Neutrophil (primary cell): ENCODE data around the gene RFTN1.

Source experiments
- H3K27ac ChIP-seq: fragments of 200-600 bp; sonication (generic); 2 replicates; pipeline ENCODE4 v1.5.1; 2016; ENCODE audit warnings: mild to moderate bottlenecking, moderate library complexity
- H3K27me3 ChIP-seq: fragments of 200-600 bp; sonication (generic); 2 replicates; pipeline ENCODE4 v1.6.0; 2016; ENCODE audit warnings: mild to moderate bottlenecking
- H3K36me3 ChIP-seq: fragments of 200-600 bp; sonication (generic); 2 replicates; pipeline ENCODE4 v1.5.1; 2017
- H3K4me1 ChIP-seq, 2 experiments: fragments of 200-600 bp in 1 of 2; sonication (generic) in 1 of 2; 1 replicate in 1 of 2; 2 replicates in 1 of 2; pipeline versions ENCODE4 v1.5.1 to v1.6.1; 2013 to 2016; ENCODE audit warnings: low read depth in 1 of 2, low read length in 1 of 2, mild to moderate bottlenecking in 1 of 2, moderate library complexity in 1 of 2; ENCODE audit not compliant: control insufficient read depth in 1 of 2, insufficient read depth in 1 of 2
- H3K4me3 ChIP-seq, 2 experiments: fragments of 200-600 bp in 1 of 2; sonication (generic) in 1 of 2; 1 replicate in 1 of 2; 2 replicates in 1 of 2; pipeline ENCODE4 v1.5.1; 2013 to 2016; ENCODE audit warnings: low read depth in 1 of 2, low read length in 1 of 2, mild to moderate bottlenecking in 1 of 2, moderate library complexity in 1 of 2
- H3K9me3 ChIP-seq: fragments of 200-600 bp; sonication (generic); 2 replicates; pipeline ENCODE4 v1.5.1; 2016
- TF ChIP-seq, protein P1 (sequence below): fragments of 200-600 bp; sonication (generic); IDR thresholded peaks from 2 replicates; pipeline ENCODE4 v1.5.1; 2016; ENCODE audit warnings: antibody characterized with exemption

The RFTN1 gene

DNA sequence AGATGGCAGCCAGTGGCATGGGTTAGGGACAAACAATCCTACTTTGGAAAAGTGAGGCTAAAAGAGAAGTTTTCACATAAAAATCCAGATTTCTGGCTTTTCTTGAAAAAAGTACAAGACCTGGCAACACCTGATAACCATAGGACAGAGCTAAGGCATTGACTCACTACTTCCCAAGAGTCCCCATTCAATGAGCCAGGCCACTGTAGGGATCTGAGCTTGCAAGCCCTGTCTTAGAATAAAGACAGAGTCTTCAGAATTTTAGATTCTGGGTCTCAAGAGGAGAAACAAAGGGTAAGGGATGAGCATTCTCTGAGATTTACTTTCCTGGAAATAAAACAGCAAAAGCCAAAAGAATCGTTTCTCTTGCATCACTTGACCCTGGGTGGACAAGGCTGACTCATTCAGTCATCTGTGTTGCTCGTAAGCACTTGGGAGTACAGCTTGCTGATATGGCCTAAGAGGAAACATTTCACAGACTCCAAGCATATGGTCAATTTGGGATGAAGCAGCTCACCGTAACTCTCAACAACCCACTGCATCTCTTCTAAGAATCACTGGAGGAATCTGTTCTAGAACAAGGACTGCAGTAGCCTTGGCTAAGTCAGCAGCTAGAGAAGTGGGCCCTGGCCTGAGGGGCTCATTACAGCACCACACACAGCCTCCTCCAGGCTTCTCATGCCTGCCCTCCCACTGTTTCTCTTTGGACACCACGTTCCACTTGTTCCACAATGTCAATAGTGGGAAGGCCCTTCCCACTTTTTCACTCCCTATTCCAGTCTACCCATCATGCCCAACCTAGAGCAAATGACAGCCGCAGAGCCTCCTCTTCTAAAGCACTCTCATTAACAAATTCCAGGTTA lies 86.2 kb downstream of the RFTN1 start:
- Histone ChIP-seq H3K9me3 (no peaks in the 10 kb centered on the region), H3K27me3 (no peaks in the 10 kb centered on the region), H3K4me1 (no peaks in the 10 kb centered on the region), H3K27ac (no peak overlapping the region), H3K36me3 (no peaks in the 10 kb centered on the region), H3K4me3 (no peak overlapping the region)
- TF ChIP-seq, protein P1, sequence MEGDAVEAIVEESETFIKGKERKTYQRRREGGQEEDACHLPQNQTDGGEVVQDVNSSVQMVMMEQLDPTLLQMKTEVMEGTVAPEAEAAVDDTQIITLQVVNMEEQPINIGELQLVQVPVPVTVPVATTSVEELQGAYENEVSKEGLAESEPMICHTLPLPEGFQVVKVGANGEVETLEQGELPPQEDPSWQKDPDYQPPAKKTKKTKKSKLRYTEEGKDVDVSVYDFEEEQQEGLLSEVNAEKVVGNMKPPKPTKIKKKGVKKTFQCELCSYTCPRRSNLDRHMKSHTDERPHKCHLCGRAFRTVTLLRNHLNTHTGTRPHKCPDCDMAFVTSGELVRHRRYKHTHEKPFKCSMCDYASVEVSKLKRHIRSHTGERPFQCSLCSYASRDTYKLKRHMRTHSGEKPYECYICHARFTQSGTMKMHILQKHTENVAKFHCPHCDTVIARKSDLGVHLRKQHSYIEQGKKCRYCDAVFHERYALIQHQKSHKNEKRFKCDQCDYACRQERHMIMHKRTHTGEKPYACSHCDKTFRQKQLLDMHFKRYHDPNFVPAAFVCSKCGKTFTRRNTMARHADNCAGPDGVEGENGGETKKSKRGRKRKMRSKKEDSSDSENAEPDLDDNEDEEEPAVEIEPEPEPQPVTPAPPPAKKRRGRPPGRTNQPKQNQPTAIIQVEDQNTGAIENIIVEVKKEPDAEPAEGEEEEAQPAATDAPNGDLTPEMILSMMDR = no peak

DNA sequence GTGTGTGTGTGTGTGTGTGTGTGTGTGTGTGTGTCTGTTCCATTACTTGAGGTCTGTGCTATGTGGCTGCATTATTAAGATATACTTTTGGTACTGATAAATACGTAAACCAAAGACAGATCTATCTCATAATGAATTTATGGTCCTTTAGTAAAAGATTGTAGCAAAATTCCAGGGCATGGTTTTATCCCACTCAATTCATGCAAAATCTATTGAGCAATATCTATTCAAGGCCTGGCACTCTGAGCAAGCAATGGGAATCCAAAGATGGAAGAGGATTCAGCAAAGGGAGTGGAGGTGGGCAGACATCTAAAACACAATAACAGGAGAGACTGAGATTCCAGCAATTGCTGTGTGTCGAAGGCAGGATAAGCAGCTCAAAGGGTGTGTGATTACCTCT lies 86.8 kb downstream of the RFTN1 start:
- Histone ChIP-seq H3K36me3 (no peaks in the 10 kb centered on the region), H3K27ac (no peak overlapping the region), H3K9me3 (no peaks in the 10 kb centered on the region), H3K27me3 (no peaks in the 10 kb centered on the region), H3K4me3 (no peak overlapping the region), H3K4me1 (no peaks in the 10 kb centered on the region)
- TF ChIP-seq, protein P1 = no peak

DNA sequence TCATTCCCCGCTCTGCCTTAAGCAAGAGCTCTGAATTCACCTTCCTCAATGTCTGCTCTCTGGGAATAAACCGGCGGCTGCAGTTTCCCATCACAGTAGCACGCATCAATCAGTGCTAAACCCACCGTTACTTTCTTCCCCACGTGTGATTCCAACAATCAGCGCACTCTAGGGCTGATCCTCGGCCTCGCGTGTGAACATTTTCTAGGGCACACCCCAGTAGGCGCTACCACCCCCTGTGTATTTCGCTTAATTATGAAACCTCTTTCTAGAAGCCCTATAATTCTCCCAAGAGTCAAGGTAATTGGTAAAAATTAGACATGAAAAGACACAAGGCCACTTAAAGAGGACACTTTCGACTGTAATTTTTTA lies 87.5 kb downstream of the RFTN1 start:
- TF ChIP-seq, protein P1 = no peak
- H3K4me3 ChIP-seq = no peak overlapping the region
- no peak overlapping the region for H3K27ac ChIP-seq
- H3K9me3 ChIP-seq = no peaks in the 10 kb centered on the region
- no peaks in the 10 kb centered on the region for H3K4me1 ChIP-seq
- no peaks in the 10 kb centered on the region for H3K27me3 ChIP-seq
- no peaks in the 10 kb centered on the region for H3K36me3 ChIP-seq

DNA sequence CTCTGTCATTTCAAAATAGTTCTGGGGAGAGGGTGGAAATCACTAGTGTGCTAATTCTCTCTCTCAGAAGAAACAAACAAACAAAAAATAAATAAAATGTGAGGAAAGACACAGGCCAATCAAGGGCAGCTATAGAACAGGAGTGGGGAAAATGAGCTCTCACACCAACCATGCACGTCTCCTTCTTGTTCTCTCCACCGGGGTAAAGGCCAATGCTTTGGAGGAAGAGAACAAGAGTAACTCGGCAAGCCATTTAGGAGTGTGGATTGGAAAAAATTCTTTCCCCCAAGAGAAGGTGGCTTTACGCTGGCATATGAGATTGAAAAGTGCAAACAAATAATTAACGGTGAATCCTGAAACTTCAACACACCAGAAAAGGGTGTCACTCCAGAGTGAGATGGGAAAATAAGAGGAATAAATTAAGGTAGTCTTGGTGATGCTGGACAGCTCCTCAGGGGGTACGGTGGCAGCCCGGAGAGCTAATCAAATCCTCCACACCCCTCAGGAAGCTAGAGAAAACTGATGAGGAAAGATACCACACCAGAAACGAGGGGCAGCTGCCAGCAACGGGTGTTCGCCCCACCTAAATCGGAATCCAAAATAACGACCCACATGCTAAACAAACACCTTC lies 88.0 kb downstream of the RFTN1 start:
- no peaks in the 10 kb centered on the region for H3K4me1 ChIP-seq
- no peaks in the 10 kb centered on the region for H3K36me3 ChIP-seq

DNA sequence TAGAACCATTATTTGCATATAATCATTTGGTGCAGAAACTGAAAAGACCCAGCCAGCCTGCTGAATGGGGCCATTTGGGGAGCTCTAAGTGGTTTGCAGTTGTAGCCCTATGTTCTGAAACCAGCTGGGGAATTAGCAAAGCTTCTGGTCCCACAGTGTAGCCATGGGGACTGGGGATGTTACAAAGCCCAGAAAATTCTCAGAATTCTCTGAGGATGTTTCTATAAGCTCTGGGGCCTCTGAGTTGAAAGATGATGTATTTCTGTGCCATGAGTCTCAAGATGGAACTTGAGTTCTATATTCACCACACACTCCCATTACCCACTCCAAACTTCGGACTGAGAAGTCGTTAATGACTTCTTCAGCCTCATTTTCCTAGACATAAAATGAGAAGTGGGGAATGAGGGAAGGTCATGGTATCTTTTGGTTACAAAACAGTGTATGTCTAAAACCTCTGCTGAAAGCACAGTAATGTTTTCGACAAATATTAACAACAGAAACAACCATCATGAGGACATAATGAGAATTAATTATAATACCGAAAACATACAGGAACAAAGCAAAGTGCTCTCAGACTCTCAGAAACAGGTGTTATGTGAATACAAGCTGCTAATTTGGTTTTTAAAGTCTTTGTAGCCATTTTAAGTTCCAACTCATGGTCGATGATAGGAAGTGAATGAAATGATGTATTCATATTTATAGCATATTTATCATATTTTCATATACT lies 89.4 kb downstream of the RFTN1 start:
- TF ChIP-seq, protein P1 = no peak
- H3K36me3 ChIP-seq = no peaks in the 10 kb centered on the region
- no peaks in the 10 kb centered on the region for H3K9me3 ChIP-seq
- H3K4me1 ChIP-seq = no peaks in the 10 kb centered on the region
- H3K4me3 ChIP-seq = no peak overlapping the region
- no peak overlapping the region for H3K27ac ChIP-seq
- no peaks in the 10 kb centered on the region for H3K27me3 ChIP-seq

More for the DNA sequence above, 88.0 kb downstream of the RFTN1 start:
- TF ChIP-seq, protein P1 = no peak
- Histone ChIP-seq H3K4me3 (no peak overlapping the region), H3K27ac (no peak overlapping the region), H3K27me3 (no peaks in the 10 kb centered on the region), H3K9me3 (no peaks in the 10 kb centered on the region)
